ENCODE measurements around the gene KHDRBS1. TPM values are rescaled to one million over a fixed set of nuclear protein-coding genes. Genes with fewer than 3 reads are reported as not detected.
"Not testable (repeated sequence)": the region's sequence is repeated elsewhere in the genome, so short reads cannot be mapped to it uniquely, and the experiment has no call there.

The KHDRBS1 gene
- polyA plus RNA-seq, 1 donor: 123 TPM

DNA sequence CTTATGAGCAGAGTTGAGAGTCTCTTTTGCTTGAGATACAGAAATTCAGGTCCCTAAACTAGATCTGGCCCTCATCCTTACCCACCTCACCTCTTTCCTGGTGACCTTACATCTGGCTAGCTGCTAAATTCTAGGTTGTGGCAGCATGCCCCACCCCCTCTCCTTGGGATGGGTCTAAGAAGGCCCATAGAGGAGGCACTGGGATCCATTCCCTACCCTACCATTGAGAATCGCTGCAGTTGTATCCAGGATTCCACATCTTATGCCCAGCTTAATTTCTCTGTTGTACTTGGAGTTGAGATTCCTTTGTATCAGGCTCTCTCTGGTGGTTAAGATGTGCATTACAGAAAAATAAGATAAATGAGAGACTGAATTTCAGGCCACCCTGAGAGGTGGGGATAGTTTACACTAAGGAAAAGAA is 49.6 kb downstream of the KHDRBS1 start:
- no peak for DNase-seq (ENCODE audit: low read depth)

DNA sequence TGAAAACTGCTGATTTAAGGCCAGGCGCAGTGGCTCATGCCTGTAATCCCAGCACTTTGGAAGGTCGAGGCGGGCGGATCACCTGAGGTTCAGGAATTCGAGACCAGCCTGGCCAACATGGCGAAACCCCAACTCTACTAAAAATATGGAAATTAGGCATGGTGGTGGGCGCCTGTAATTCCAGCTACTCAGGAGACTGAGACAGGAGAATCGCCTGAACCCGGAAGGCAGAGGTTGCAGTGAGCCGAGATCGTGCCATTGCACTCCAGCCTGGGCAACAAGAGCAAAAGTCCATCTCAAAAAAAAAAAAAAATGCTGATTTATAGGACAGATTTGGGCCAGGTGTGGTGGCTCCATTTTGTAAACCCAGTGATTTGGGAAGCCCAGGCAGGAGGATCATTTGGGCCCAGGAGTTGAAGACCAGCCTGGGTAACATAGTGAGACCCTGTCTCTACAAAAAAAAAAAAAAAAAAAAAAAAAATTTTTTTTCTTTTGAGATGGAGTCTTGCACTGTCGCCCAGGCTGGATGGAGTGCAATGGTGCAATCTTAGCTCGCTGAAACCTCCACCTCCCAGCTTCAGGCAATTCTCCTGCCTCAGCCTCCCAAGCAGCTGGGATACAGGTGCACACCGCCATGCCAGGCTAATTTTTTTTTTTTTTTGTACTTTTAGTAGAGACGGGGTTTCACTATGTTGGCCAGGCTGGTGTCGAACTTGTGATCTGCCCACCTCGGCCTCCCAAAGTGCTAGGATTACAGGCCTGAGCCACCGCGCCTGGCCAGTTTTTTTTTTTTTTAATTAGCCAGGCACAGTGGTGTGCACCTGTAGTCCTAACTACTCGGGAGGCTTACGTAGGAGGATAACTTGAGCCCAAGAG is 52.2 kb downstream of the KHDRBS1 start:
- not testable (repeated sequence) for DNase-seq (ENCODE audit: low read depth)

DNA sequence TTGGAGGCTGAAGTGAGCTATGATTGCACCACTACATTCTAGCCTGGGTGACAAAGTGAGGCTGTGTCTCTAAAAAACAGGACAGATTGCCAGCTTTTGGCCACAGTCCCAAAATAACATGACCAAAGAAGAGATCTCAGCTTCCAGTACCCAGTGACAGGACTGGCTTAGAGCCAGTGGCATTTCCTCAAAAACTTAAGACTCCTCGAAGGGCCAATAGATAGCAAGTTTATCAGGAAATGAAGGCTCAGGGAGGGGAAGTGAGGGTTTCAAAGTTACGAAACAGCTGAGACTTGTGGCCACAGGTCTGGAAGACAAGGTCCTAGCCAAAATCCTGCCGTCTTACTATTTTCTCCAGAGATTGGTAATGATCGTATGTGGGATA is 52.8 kb downstream of the KHDRBS1 start:
- DNase-seq (ENCODE audit: low read depth): no peak

DNA sequence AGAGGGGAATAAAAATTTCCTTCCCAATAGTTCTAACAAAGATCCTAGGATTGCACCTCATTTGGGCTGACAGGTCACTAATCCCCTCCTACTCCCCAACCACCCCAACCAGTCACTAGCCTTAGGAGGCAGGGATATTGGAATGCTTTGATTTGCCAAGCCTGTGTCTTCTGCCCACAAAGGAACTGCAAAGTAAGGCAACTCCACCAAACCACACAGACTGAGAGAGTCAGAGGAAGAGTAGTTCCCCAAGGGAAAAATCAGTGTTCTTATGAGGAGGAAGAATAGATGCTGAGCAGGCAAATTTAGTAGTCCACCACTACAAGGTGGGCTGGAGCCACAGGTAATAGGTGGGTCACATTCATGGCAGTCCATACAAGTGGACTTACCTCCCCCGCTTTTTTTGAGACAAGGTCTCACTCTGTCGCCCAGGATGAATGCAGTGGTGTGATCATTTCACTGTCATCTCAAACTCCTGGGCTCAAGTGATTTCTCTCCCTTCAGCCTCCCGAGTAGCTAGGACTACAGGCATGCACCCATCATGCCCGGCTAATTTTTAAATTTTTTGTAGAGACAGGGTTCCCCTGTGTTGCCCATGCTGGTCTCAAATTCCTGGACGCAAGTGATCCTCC is 55.4 kb downstream of the KHDRBS1 start:
- no peak for DNase-seq (ENCODE audit: low read depth)

DNA sequence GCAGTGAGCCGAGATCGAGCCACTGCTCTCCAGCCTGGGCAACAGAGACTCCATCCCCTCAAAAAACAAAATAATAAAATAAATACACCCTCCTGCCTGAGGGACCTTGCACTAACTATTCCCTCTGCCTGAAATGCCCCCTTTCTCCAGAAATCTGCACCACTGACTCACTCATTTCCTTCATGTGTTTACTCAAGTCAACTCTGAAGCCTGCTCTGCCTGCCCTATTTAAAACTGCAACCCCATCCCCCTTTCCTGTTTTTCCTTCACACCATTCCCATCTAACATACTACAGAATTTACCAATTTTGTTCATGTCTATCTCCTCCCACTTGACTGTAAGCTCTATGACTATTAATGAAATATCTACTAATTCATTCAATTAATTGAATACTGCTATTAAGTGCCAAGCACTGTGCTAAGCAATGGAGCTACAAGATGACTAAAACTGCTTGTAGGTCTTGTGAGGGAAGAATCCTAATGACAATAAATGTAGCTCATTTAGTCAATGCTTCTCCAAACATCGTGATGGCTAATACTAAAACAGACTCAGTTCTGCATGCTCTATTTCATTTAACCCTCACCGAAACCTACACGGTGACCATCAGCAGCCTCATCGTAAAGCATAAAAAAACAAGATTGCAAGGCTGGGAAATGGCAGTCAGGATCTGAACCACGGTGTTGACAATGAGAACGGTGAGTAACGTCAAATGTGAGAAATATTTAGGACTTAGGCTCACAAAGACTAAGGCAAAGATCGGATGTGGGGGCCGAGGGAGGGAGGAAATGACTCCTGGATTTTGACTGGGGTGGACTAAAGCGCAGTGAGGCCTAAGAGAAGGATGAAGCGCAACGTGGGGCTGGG is 58.3 kb downstream of the KHDRBS1 start:
- DNase-seq (ENCODE audit: low read depth): no peak

DNA sequence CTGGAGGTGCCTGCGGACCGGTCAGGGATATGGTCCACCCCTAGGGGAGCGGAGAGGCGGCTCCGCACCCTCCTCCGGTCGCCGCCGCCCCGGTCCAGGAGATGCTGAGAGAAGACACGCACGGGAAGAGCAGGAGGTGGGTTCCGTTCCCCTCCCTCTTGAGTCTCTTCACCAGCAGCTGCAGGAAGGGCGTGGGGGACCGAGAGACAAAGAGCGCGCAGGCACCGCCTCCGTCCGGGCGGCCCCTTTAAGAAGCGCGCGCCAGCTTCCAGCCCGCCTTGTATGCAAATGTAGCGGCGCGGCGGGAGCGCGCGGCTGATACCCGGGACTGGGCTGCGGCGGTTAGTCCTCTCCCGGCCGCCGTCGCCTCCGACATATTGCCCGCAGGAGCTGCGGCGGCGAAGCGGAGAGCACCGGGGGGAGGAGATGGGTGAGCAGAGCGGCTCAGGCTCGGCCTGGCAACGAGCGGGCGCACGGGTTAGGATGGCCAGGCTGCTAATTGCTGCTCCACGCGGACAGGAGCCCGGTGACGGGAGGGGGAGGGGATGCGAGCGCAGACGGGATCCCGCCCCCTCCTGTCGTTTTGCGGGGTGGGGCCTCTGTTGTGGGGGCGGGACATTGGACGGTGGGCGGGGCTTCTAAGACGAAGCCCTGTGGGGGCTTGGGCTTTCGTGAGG is 59.1 kb downstream of the KHDRBS1 start, which contains the start of gene TMEM39B:
TSS of gene TMEM39B (plus strand) at position 318 of the 677 bp plus-strand sequence. CDS start at position 427, 109 bp downstream.
- peak; percentile 92 for DNase-seq (ENCODE audit: low read depth)

DNA sequence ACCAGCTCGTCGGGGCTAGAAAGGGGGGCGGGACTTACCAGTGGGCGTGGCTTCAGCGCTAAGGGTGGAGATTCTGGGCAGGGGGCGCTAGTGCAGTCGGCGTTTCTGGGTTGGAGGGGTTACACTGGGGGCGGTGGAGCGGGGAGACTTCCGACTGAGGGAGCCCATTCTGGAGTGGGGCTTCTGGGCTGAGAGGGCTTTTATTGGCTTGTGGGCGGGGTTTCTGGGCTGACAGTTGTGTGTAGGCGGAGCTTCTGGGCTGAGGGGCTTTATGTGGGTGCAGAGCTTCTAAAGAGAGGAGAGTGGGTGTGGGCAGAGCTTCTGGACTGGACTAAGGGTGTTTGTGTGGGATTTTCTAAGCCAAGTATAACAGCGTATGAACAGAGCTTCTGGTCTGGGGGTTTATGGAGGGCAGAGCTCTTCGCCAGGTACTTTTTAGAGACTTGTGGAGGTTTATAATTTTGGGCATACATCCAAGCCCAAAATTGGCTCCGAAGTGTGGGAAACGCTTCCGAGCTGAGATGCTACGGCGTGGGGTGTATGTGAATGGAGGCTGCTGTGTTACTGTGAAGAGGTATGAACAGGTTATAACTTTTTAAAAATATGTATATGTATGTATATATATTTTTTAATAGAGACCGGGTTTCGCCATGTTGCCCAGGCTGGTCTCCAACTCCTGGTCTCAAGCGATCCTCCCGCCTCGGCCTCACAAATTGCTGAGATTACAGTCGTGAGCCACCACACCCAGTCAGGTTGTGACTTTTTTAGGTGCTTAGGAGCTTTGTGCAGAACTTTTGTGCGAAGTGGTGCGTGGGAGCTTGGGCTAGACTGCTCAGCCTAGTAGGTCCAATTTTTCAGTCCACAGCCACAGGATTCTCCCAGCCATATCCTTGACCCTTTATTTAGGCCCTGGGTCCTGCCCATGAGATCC is 59.9 kb downstream of the KHDRBS1 start:
- no peak for DNase-seq (ENCODE audit: low read depth)

DNA sequence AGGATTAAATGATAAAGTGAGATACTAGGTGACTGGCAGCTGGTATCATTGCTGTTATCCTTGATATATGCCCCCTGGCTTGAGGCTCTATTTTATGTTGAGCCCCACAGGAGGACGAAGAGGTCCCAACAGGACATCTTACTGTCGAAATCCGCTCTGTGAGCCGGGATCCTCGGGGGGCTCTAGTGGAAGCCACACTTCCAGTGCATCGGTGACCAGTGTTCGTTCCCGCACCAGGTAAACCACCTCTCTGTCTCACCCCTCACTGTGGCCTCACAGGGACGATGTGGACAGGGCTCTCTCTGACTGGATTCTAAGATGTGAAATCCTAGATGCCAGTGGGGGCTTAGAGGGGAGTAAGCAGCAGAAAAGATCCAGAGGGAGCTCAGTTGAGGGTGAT is 61.2 kb downstream of the KHDRBS1 start:
- DNase-seq (ENCODE audit: low read depth): no peak

DNA sequence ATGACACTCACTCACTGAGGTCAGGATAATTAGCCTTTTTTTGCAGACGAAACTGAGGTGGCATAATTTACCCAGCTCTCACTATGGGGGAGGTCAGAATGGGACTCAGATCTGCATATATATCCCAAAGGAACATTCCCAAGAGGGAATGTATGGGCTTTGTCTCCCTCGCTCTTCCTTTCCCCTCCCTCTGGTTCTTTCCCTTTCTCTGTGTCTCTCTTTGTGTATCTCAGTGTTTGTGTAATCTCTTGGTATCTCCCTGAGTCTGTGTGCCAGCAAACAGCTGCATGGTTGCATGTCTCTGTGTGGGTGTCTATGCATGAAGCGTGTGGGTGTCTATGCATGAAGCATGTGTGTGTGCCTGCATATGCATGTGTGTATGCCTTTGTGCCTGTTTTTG is 63.8 kb downstream of the KHDRBS1 start:
- DNase-seq (ENCODE audit: low read depth): no peak

DNA sequence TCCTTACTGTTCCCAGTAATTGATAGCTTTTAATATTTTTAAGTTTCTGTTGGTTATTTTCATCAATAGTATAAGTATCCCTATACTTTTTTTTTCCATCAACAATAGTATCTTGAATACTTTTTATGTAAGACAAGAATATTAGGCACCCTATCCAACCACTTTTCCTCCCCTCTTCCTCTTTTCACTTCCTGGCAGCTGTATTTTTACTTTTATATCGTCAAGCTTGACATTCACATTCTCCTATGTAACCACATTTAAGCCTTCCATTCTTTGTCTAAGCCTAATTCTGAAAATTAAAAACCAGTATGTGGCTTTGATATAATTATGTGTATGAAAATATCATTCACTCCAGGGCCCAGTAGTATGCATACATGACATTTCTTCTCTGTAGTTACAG is 68.4 kb downstream of the KHDRBS1 start:
- no peak for DNase-seq (ENCODE audit: low read depth)

DNA sequence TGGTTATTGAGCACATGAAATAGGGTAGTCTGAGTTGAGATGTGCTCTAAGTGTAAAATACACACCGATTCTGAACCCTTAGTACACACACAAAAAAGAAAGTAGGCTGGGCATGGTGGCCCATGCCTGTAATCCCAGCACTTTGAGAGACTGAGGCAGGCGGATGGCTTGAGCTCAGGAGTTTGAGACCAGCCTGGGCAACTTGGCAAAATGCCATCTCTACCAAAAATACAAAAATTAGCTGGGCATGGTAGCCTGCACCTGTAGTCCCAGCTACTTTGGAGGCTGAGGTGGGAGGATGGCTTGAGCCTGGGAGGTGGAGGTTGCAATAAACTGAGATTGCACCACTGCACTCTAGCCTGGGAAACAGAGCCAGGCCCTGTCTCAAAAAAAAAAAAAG is 72.7 kb downstream of the KHDRBS1 start:
- DNase-seq (ENCODE audit: low read depth): not testable (repeated sequence)

DNA sequence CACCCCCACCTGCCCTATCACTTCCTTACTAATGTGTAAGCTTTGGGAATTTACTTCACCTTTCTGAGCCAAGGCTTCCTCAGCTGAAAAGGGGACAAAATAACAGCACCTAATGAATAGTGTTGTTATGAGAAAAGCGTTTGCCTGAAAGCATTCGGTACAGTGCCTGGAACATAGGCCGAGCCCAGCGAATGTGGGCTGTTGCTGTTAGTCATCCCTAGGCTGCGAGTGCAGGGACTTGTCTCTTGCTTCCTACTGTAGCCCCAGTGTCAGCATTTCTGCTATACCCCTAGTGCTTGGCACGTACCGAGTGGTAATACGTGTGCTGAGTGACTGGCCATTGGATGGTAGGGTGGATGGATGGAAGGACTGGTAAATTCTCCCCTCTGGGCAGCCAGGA is 77.5 kb downstream of the KHDRBS1 start:
- no peak for DNase-seq (ENCODE audit: low read depth)

DNA sequence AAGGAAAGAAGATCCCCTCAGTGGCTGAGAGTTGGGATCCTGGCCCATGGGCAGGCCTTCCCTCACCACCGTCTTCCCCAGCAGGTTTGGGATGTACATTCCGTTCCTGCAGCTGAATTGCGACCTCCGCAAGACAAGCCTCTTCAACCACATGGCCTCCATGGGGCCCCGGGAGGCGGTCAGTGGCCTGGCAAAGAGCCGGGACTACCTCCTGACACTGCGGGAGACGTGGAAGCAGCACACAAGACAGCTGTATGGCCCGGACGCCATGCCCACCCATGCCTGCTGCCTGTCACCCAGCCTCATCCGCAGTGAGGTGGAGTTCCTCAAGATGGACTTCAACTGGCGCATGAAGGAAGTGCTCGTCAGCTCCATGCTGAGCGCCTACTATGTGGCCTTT is 77.9 kb downstream of the KHDRBS1 start:
- DNase-seq (ENCODE audit: low read depth): no peak

Other genes starting within 250 kb of the KHDRBS1 start
- 13.6 TPM for gene ADGRB2, start 249.5 kb upstream of the KHDRBS1 start, polyA plus RNA-seq (ENCODE audit: insufficient read length)
- gene SPOCD1, start 197.8 kb upstream of the KHDRBS1 start, polyA plus RNA-seq (ENCODE audit: insufficient read length): 0.32 TPM
- 194 TPM for gene PTP4A2, start 75.5 kb upstream of the KHDRBS1 start, polyA plus RNA-seq (ENCODE audit: insufficient read length)
- 13.5 TPM for gene TMEM39B, start 59.1 kb downstream of the KHDRBS1 start, polyA plus RNA-seq (ENCODE audit: insufficient read length)
- 23.4 TPM for gene KPNA6, start 94.2 kb downstream of the KHDRBS1 start, polyA plus RNA-seq (ENCODE audit: insufficient read length)
- 28.5 TPM for gene TXLNA, start 165.8 kb downstream of the KHDRBS1 start, polyA plus RNA-seq (ENCODE audit: insufficient read length)
- gene CCDC28B, start 186.7 kb downstream of the KHDRBS1 start, polyA plus RNA-seq (ENCODE audit: insufficient read length): 57.8 TPM
- 2.5 TPM for gene IQCC, start 191.8 kb downstream of the KHDRBS1 start, polyA plus RNA-seq (ENCODE audit: insufficient read length)
- gene DCDC2B, start 195.2 kb downstream of the KHDRBS1 start, polyA plus RNA-seq (ENCODE audit: insufficient read length): 0.66 TPM
- gene TMEM234, start 208.5 kb downstream of the KHDRBS1 start, polyA plus RNA-seq (ENCODE audit: insufficient read length): 7.3 TPM
- gene EIF3I, start 208.5 kb downstream of the KHDRBS1 start, polyA plus RNA-seq (ENCODE audit: insufficient read length): 164 TPM
- 4.0 TPM for gene FAM167B, start 233.4 kb downstream of the KHDRBS1 start, polyA plus RNA-seq (ENCODE audit: insufficient read length)
- gene LCK, start 237.4 kb downstream of the KHDRBS1 start, polyA plus RNA-seq (ENCODE audit: insufficient read length): 0.35 TPM